Activated naive CD8-positive, alpha-beta T cell (primary cell): Measurements from ENCODE around the gene ATP2B3.

Experiments
- H3K27ac Mint-ChIP-seq: one replicate; pipeline ENCODE4 v1.8.0; 2021; ENCODE audit warnings: mixed read lengths
- H3K27me3 Mint-ChIP-seq: one replicate; pipeline ENCODE4 v1.8.0; 2021; ENCODE audit warnings: mixed read lengths
- H3K36me3 Mint-ChIP-seq: one replicate; pipeline ENCODE4 v1.8.0; 2021; ENCODE audit warnings: mixed read lengths
- H3K4me1 Mint-ChIP-seq: one replicate; pipeline ENCODE4 v1.8.0; 2021; ENCODE audit warnings: low read depth, mixed read lengths
- H3K4me3 Mint-ChIP-seq: one replicate; pipeline ENCODE4 v1.8.0; 2021; ENCODE audit warnings: mild to moderate bottlenecking, mixed read lengths
- H3K9me3 Mint-ChIP-seq: one replicate; pipeline ENCODE4 v1.8.0; 2021; ENCODE audit warnings: low read depth, mixed read lengths

The ATP2B3 gene

DNA sequence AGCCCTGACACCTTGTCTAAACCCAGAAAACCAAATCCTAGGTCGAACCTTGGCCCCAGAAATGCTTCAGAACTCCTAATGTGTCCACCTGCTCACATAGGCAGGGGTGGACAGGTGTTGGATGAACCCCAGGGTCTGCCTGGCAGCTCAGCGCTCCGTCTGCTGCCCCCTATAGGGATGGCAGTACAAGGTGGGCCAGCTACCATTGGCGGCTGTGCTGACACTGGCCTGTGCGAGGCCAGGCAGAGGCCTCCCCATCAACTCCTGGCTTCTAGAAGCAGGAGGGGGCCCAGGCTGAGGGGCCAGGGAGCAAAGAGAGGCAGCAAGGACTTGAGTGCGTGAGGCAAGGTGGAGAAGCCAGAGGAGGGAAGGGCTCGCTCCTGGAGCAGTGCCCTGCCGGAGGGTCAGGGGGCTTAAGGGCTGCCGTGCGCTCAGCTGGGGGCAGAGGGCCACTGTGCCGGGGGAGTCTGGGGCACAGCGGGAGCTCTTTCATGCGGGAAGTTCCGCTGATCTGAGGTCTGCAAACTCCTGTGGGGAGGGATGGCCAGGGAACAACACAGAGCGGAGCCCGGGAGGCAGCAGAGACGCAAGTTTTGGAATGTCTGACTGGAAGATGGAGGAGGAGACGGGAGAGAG is 60.9 kb downstream of the ATP2B3 start:
- Mint-ChIP-seq H3K4me1 (peaks cover 19% of the 10 kb centered on the region), H3K9me3 (no peaks in the 10 kb centered on the region), H3K4me3 (no peak overlapping the region), H3K36me3 (no peaks in the 10 kb centered on the region), H3K27ac (no peak overlapping the region), H3K27me3 (no peaks in the 10 kb centered on the region)

DNA sequence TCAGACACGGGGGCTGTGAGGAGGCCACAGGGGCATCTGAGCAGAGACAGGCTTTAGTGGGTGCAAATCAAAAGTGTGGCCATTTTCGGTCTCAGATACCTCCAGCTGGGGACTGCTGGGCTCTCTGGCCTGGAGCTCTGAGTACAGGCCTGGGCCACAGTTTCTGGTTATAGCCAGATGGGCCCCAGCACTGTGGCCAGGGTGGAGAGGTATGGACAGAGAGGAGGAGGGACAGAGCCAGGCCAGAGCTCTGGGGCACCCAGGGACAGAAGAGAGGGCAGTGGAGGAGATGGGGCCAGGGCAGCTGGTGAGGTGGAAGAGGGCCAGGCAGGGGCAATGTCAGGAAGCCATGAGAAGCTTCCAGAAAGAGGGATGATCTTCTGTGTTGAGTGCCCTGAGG is 61.4 kb downstream of the ATP2B3 start:
- Mint-ChIP-seq H3K9me3 (no peaks in the 10 kb centered on the region), H3K36me3 (no peaks in the 10 kb centered on the region), H3K27ac (no peak overlapping the region), H3K27me3 (no peaks in the 10 kb centered on the region), H3K4me3 (no peak overlapping the region), H3K4me1 (peaks cover 24% of the 10 kb centered on the region)

- no peaks in the 10 kb centered on the region for H3K27me3 Mint-ChIP-seq
- no peaks in the 10 kb centered on the region for H3K36me3 Mint-ChIP-seq
- H3K27ac Mint-ChIP-seq, result no peak overlapping the region
- H3K4me1 Mint-ChIP-seq, result peaks cover 26% of the 10 kb centered on the region
- H3K4me3 Mint-ChIP-seq, result no peak overlapping the region
- H3K9me3 Mint-ChIP-seq, result no peaks in the 10 kb centered on the region
Measured at GRCh38 chrX:153580700-153581386, 63.4 kb downstream of the ATP2B3 start.

- H3K27me3 Mint-ChIP-seq, result no peaks in the 10 kb centered on the region
- no peaks in the 10 kb centered on the region for H3K36me3 Mint-ChIP-seq
- H3K4me1 Mint-ChIP-seq, result peaks cover 26% of the 10 kb centered on the region
- peak overlapping the region; percentile 65 for H3K4me3 Mint-ChIP-seq
- H3K9me3 Mint-ChIP-seq, result no peaks in the 10 kb centered on the region
- H3K27ac Mint-ChIP-seq, result peak overlapping the region; percentile 59
Measured at GRCh38 chrX:153582896-153583295, 65.5 kb downstream of the ATP2B3 start.

- Mint-ChIP-seq H3K27me3 (no peaks in the 10 kb centered on the region), H3K4me1 (peaks cover 26% of the 10 kb centered on the region), H3K9me3 (no peaks in the 10 kb centered on the region), H3K27ac (no peak overlapping the region), H3K4me3 (peak overlapping the region; percentile 65), H3K36me3 (no peaks in the 10 kb centered on the region)
Measured at GRCh38 chrX:153583433-153583832, 66.0 kb downstream of the ATP2B3 start.

- peaks cover 21% of the 10 kb centered on the region for H3K4me1 Mint-ChIP-seq
- no peaks in the 10 kb centered on the region for H3K27me3 Mint-ChIP-seq
- H3K4me3 Mint-ChIP-seq, result no peak overlapping the region
- H3K9me3 Mint-ChIP-seq, result no peaks in the 10 kb centered on the region
- no peak overlapping the region for H3K27ac Mint-ChIP-seq
- H3K36me3 Mint-ChIP-seq, result no peaks in the 10 kb centered on the region
Measured at GRCh38 chrX:153585827-153586226, 68.4 kb downstream of the ATP2B3 start.

DNA sequence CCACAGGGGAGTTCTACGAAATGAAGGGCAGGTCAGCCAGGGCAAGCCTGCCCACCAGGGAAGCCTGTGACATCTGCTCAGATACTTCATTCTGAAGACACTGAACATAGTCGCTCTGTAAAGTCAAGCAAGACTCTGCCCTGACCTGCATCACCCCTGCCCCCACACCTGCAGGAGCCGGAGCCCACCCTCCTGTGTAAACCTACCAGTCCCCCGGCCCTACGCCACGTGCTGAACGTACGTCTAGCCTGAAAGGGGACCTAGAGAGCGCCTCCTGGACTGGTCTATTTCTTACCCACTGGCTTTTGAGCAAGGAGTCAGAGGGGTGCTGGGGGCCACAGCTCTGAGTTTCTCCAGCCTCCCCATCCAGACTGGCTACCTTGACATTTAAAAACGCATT is 69.9 kb downstream of the ATP2B3 start:
- H3K4me3 Mint-ChIP-seq, result no peak overlapping the region

GRCh38 chrX:153588021-153588781 is 70.8 kb downstream of the ATP2B3 start:
- Mint-ChIP-seq H3K27me3 (no peaks in the 10 kb centered on the region), H3K4me3 (no peak overlapping the region), H3K9me3 (no peaks in the 10 kb centered on the region)

More for the DNA sequence above, 69.9 kb downstream of the ATP2B3 start:
- H3K36me3 Mint-ChIP-seq, result no peaks in the 10 kb centered on the region
- H3K27ac Mint-ChIP-seq, result no peak overlapping the region
- no peaks in the 10 kb centered on the region for H3K27me3 Mint-ChIP-seq
- H3K9me3 Mint-ChIP-seq, result no peaks in the 10 kb centered on the region
- peaks cover 16% of the 10 kb centered on the region for H3K4me1 Mint-ChIP-seq

DNA sequence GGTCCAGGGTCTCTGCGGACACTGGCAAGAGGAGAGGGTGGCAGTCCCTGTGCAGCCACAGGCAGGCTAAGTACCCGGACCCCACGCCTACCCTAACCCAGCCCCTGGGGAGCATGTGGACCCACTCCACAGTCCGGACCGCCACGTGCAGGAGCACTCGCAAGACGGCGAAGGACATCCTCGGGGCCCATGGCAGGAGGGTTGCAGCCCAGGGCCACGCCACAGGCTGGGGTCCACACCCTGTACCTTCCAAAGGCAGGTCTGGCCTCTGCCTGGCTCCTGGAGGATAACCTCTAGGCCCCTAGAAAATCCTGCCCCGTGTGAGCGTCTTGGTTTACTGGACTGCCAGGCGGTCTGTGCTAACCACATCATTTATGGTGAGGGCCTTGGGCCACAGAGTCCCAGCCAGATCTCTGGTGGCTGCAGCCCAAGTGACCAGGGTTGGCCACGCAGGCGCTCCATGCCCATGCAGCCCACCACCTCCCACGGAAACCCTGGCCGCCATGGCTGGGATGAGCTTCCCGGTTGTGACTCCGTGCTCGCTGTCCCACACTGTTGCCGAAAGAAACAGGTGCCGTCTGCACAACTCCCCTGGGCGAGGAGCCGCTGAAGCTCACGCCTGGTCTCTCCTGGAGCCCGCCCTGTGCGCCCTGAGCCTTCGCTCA is 71.5 kb downstream of the ATP2B3 start:
- Mint-ChIP-seq H3K4me1 (peaks cover 1% of the 10 kb centered on the region), H3K27me3 (no peaks in the 10 kb centered on the region), H3K4me3 (no peak overlapping the region), H3K27ac (no peak overlapping the region), H3K9me3 (no peaks in the 10 kb centered on the region), H3K36me3 (no peaks in the 10 kb centered on the region)

More at GRCh38 chrX:153588021-153588781, 70.8 kb downstream of the ATP2B3 start:
- Mint-ChIP-seq H3K4me1 (peaks cover 7% of the 10 kb centered on the region), H3K27ac (no peak overlapping the region), H3K36me3 (no peaks in the 10 kb centered on the region)

- Mint-ChIP-seq H3K4me3 (no peak overlapping the region), H3K27me3 (no peaks in the 10 kb centered on the region), H3K36me3 (no peaks in the 10 kb centered on the region), H3K4me1 (peaks cover 5% of the 10 kb centered on the region), H3K9me3 (no peaks in the 10 kb centered on the region), H3K27ac (no peak overlapping the region)
Measured at GRCh38 chrX:153590961-153591956, 73.8 kb downstream of the ATP2B3 start.

GRCh38 chrX:153592091-153592833 is 74.8 kb downstream of the ATP2B3 start:
- no peaks in the 10 kb centered on the region for H3K36me3 Mint-ChIP-seq
- H3K27me3 Mint-ChIP-seq, result no peaks in the 10 kb centered on the region
- H3K4me3 Mint-ChIP-seq, result no peak overlapping the region
- H3K9me3 Mint-ChIP-seq, result no peaks in the 10 kb centered on the region
- H3K4me1 Mint-ChIP-seq, result peaks cover 10% of the 10 kb centered on the region
- H3K27ac Mint-ChIP-seq, result no peak overlapping the region

GRCh38 chrX:153592966-153593688 is 75.7 kb downstream of the ATP2B3 start:
- Mint-ChIP-seq H3K4me1 (peaks cover 18% of the 10 kb centered on the region), H3K4me3 (no peak overlapping the region), H3K9me3 (no peaks in the 10 kb centered on the region), H3K36me3 (no peaks in the 10 kb centered on the region), H3K27ac (peak overlapping the region; percentile 41), H3K27me3 (no peaks in the 10 kb centered on the region)
